Ecto neural progenitor cell (in vitro differentiated cells): ENCODE data around the gene TNFRSF12A.

Experiments used
- DNase-seq: peaks from one replicate; pipeline ENCODE4 v3.0.0-alpha.2; 2018; ENCODE audit warnings: low spot score

Gene TNFRSF12A

DNA sequence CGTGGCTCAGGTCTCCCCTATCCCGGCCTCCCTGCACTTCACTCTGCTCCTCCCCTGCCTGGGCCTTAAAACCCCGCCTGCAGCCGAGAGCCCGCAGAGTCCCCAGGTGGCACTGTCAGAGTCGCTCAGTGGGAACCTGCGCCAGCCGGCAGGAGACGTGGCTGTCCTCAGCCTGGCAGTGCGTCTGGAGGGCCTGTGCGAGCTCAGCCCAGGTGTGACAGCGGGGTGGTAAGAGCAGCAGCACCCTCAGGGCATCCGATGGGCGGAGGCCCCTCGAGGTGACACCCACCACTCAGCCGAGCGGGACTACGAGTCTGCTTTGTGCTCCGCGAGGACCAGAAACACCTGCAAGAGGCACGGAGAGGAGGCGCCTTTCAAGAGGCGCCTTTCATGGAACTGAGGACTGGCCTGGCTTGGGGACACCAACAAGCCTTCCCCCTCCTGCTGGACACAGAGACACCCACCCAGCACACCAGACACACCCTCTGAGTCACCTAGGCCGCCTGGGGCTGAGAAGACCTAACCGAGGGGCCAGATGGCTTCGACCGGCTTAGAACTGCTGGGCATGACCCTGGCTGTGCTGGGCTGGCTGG lies 7.2 kb upstream of the TNFRSF12A start, which contains the start of gene CLDN9:
TSS of gene CLDN9 (plus strand) at position 96 of the 593 bp plus-strand sequence. CDS start at position 536, 440 bp downstream.
- peak; percentile 67 for DNase-seq

GRCh38 chr16:3013491-3013951 lies 6.6 kb upstream of the TNFRSF12A start:
- no peak for DNase-seq

DNA sequence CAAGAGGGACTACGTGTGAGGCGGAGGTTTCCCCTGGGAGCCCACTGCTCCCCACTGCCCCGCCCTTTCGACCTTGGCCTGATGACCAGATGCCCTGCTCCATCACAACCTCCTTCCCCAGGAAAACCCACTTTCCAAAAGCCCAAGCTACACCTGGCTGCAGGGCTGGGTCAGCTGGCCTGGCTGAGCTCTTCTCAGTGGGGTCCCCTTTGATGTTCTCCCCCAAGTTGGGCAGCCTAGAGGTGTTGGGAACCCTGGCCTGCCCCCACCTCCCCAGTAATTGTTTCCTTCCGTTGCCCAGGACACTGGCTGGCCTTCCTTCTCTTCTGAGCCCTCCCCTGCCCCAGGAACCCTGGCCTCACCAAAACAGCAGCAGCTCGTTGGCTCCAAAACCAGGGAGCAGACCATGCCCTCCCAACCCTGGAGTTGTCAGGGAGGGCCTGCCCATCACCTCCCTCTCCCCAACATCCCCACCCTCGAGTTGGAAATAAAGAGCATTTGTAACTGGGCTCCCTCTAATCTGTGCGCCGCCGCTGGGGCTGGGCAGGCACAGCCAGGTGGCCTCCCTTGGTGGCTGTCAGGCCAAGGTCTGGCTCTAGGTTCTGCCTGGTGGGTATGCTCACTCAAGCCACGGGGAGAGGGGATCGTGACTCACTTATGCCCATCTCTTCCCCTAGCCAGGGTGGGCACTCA lies 6.0 kb upstream of the TNFRSF12A start:
- DNase-seq = no peak

DNA sequence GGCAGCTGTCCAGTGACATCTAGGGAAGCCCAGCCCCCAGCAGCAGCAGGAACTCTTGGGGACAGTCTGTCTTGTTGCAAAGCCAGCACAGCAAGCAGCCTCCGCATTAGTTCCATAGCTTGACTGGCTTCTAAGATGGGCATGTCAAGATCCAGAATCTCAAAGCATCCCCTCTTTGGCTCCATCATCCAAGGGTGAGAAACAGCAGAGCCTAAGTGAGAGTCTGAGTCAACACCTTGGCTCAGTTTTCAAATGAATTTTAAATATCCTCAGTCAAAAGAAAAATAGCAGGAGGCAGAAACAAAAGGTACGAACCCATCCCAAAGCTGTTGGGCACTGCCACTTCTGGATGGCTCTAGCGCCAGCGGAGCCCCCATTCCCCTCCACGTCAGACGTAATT lies 5.2 kb upstream of the TNFRSF12A start:
- no peak for DNase-seq

DNA sequence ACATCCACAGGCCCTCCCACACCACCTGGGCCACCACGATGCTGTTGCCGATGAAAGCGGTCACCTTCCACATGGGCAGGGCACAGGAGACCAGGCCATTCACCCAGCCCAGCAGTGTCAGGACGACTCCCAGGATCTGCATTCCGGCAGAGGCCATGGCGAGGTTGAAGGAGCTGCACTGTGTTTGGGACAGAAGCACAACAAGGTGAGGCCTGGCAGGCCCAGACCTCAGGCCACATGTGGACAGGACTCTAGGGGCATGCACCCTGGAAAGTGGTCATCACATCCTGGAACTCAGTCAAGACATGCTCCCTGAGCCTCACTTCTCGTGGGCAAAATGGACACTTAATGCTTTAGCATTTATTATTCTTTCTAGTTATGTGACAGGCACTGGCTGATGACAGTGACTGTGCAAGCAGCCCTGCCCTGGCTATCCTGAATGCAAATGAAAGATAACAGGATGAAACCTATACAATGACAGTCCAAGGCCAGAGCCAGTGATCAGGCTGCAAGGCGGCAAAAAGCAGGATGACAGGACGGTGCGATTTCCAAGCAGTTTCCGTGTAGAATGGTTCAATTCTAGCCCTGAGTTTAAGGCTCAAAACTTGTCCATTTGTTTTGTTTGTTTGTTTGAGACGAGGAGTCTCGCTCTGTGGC lies 4.2 kb upstream of the TNFRSF12A start:
- DNase-seq = no peak

DNA sequence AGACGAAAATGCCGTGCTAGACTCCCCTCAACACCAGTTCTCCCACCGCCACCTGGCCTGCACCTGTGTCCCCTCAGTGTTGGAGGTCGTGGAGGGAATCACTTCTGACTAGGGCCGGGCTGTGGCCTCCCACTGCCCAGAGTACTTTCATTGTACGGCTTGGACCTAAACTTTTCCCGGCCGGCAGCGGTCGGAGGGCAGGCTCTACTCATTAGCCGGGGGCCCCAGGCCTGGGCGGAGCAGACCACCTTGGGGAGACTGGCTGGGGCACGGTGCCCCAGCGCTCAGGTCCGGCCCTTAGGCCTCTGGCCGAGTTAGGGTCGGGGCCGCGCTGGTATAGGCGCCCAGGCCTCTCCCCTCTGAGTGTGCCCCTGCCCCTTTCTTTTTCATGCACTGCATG lies 2.8 kb upstream of the TNFRSF12A start:
- DNase-seq = no peak

DNA sequence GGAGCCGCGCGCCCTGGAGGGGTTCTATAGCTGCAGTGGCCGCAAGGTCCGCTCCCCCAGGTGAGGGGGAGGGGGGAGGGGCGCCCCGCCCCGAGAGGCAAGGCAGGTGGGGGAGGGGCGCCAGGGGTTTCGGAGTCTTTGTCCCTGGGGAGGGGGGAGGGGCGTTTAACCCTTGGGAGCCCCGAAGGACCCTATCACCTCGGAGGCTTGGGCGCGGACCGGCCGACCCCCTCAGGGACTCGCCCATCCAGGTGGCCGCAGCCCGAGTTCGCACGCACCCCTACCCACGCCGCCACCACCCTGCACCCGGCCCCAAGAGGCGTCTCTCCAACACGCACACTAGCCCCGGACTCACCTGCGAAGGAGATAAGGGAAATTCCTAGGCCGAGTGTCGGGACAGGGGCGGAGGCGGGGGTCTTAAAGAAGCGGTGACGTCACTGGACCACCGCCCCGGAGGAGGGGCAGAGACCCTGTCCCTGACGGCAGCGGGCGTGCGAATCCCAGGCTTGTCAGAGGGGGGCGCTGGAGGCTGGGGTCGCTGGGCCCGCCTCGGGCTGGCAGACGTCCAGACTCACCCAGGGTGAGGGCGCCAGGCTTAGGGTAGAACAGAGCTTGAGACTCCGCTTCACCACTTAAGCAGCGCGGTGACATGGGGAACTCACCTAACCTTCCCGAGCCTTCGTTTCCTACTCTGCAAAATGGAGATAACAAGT lies 2.2 kb upstream of the TNFRSF12A start, which contains the start of gene CLDN6:
TSS of gene CLDN6 (minus strand) at position 390 of the 713 bp plus-strand sequence. CDS start 2,162 bp downstream, outside the sequence.
- DNase-seq = peak; percentile 93

GRCh38 chr16:3019594-3020246 lies 448 bp upstream of the TNFRSF12A start:
- DNase-seq = no peak

GRCh38 chr16:3020604-3021448 lies 658 bp downstream of the TNFRSF12A start:
- DNase-seq = peak; percentile 93

DNA sequence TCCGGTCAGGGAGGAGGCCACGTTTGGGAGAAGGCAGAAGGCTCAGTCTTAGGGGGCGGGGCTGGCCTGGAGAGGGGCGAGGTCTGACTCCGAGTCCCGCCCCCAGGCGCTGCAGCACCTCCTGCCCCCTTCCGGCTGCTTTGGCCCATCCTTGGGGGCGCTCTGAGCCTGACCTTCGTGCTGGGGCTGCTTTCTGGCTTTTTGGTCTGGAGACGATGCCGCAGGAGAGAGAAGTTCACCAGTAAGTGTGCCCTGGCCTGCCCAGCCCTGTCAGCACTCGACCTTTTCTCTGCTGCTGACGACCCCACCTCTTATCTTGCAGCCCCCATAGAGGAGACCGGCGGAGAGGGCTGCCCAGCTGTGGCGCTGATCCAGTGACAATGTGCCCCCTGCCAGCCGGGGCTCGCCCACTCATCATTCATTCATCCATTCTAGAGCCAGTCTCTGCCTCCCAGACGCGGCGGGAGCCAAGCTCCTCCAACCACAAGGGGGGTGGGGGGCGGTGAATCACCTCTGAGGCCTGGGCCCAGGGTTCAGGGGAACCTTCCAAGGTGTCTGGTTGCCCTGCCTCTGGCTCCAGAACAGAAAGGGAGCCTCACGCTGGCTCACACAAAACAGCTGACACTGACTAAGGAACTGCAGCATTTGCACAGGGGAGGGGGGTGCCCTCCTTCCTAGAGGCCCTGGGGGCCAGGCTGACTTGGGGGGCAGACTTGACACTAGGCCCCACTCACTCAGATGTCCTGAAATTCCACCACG lies 1.5 kb downstream of the TNFRSF12A start:
- DNase-seq = no peak

- DNase-seq = peak; percentile 79
Observed at GRCh38 chr16:3022208-3022683, 2.1 kb downstream of the TNFRSF12A start.

- no peak for DNase-seq
Observed at GRCh38 chr16:3022684-3023414, 2.7 kb downstream of the TNFRSF12A start.

DNA sequence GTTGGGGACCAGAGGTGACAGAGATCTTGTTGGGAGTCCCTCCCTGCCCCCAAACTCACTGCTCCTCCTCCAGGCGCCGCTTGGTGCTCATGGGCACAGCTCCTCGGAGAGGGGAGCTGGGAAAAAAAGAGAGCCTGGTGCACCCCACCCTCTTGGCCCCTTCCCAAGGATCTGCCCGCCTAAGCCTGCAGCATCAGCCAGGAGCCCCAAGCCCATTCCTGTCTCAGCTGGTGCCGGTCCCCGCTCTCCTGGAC lies 3.2 kb downstream of the TNFRSF12A start:
- DNase-seq = no peak

DNA sequence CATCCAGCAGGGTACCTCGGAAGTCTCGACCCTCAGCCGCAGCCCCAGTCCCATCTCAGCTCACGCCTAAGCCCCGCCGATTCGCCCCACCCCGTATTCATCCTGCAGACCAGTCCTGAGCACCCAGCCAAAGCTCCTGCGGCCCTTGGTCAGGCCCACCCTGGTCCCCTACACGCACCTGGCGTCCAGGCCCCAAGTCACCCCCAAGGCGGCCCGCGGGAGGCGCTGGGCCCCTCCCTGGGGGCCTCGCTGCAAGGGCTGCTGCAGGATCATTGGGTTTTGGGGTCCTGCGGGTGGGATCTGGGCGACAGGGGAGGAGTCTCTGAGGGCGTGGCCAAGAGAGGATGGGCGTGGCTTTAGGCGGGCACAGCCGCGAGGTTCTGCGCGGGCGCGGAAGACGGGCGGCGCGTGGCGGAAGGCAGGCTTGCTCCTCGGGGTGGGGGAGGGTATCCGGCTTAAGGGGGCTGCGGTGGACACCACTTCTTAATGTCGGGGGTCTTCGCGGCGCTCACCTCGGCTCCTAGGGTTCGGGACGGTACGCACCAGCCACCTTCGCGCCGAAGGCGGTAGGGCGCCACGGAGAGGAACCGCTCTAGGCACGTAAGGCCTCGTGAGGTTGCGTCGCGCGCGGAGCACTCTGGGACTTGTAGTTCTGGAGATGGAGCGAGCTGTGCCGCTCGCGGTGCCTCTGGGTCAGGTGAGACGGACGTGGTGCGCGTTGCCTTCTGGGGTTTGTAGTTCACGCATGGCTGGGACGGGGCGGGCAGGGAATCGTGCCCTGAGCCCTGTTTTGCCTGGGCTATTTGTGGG lies 3.7 kb downstream of the TNFRSF12A start, which contains the start of the genes HCFC1R1 and THOC6:
TSS of gene HCFC1R1 (minus strand) at position 274 of the 810 bp plus-strand sequence. CDS start at position 273, 1 bp downstream.
TSS of gene THOC6 (plus strand) at position 367 of the 810 bp plus-strand sequence. CDS start at position 659, 292 bp downstream.
- DNase-seq = peak; percentile 97

GRCh38 chr16:3025032-3026002 lies 5.1 kb downstream of the TNFRSF12A start:
- DNase-seq = no peak

DNA sequence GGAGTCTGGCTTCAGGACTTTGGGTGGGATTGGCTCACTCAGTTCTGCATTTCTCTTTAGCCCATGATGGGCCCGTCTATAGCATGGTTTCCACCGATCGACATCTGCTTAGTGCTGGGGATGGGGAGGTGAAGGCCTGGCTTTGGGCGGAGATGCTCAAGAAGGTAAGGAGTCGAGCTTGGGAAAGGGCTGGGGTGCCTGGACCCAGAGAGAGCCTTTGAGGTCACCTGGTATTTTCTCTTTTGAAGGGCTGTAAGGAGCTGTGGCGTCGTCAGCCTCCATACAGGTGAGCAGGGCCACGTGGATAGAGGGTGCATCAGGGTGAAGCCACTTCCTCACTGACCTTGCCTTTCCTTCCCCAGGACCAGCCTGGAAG lies 5.8 kb downstream of the TNFRSF12A start:
- DNase-seq = no peak
